ENCODE results near the gene SCAF1.

SCAF1 gene

GRCh38 chr19:49651029-49651819, 9.2 kb downstream of the SCAF1 start:
- DNase-seq, result no peak

- no peak for DNase-seq
These were observed 10.0 kb downstream of the SCAF1 start for GRCh38 chr19:49651820-49652550.

GRCh38 chr19:49652551-49653465, 10.8 kb downstream of the SCAF1 start:
- DNase-seq, result no peak

GRCh38 chr19:49653466-49653806, 11.4 kb downstream of the SCAF1 start:
- no peak for DNase-seq

GRCh38 chr19:49654581-49654980, 12.6 kb downstream of the SCAF1 start:
- DNase-seq, result no peak

- DNase-seq, result no peak
These were observed 13.8 kb downstream of the SCAF1 start for GRCh38 chr19:49655570-49656455.

- no peak for DNase-seq
These were observed 14.6 kb downstream of the SCAF1 start for GRCh38 chr19:49656456-49657109.

- DNase-seq, result no peak
These were observed 15.6 kb downstream of the SCAF1 start for GRCh38 chr19:49657493-49658138.

GRCh38 chr19:49658139-49658517, 16.1 kb downstream of the SCAF1 start:
- no peak for DNase-seq

- no peak for DNase-seq
These were observed 16.8 kb downstream of the SCAF1 start for GRCh38 chr19:49658566-49659442.

GRCh38 chr19:49660338-49660961, 18.4 kb downstream of the SCAF1 start:
- no peak for DNase-seq

GRCh38 chr19:49662011-49662410, 20.0 kb downstream of the SCAF1 start:
- no peak for DNase-seq

- no peak for DNase-seq
These were observed 21.2 kb downstream of the SCAF1 start for GRCh38 chr19:49663224-49663623.

GRCh38 chr19:49664171-49665035, 22.4 kb downstream of the SCAF1 start:
- peak; percentile 48 for DNase-seq

- no peak for DNase-seq
These were observed 23.0 kb downstream of the SCAF1 start for GRCh38 chr19:49665036-49665350.

- peak; percentile 61 for DNase-seq
These were observed 23.5 kb downstream of the SCAF1 start, which contains the start of the genes BCL2L12 and IRF3 for GRCh38 chr19:49665351-49666119. Gene BCL2L12 (plus strand): TSS chr19:49665933. CDS start chr19:49666693, 760 bp downstream. Gene IRF3 (minus strand): TSS chr19:49665857. CDS start chr19:49664838, 1,019 bp downstream.

- no peak for DNase-seq
These were observed 24.1 kb downstream of the SCAF1 start for GRCh38 chr19:49666120-49666444.

- no peak for DNase-seq
These were observed 25.5 kb downstream of the SCAF1 start for GRCh38 chr19:49667473-49667872.
